Liver (tissue), 9 donors: ENCODE results near the gene ABTB2. TPM values are rescaled to one million over a fixed set of nuclear protein-coding genes. Genes with fewer than 3 reads are reported as not detected.
A peak's percentile ranks its signal among the peaks of the same experiment; 100 is the strongest.

Experiments used
- DNase-seq: peaks from one replicate; pipeline ENCODE4 v3.0.0-alpha.2; 2017; ENCODE audit warnings: low spot score
- H3K27ac ChIP-seq, 2 donors: one replicate each; pipeline ENCODE4 v1.7.0; 2013; ENCODE audit warnings: inconsistent platforms in 2 of 2, low read length in 2 of 2, control low read depth in 1 of 2, low read depth in 1 of 2, mild to moderate bottlenecking in 1 of 2
- H3K27me3 ChIP-seq, 4 donors: one replicate each; pipeline versions ENCODE4 v1.6.1 to v1.7.0; 2013; ENCODE audit warnings: low read length in 3 of 4, inconsistent platforms in 1 of 4, mild to moderate bottlenecking in 1 of 4, moderate library complexity in 1 of 4; ENCODE audit not compliant: control insufficient read depth in 4 of 4, insufficient read depth in 4 of 4
- H3K36me3 ChIP-seq, 4 donors: one replicate each; pipeline versions ENCODE4 v1.6.1 to v1.7.0; 2013; ENCODE audit warnings: low read length in 3 of 4, mild to moderate bottlenecking in 3 of 4, low read depth in 1 of 4, moderate library complexity in 1 of 4; ENCODE audit not compliant: control insufficient read depth in 4 of 4, insufficient read depth in 3 of 4
- H3K4me1 ChIP-seq, 4 donors: one replicate each; pipeline versions ENCODE4 v1.6.1 to v1.7.0; 2013; ENCODE audit warnings: low read length in 3 of 4, mild to moderate bottlenecking in 3 of 4, moderate library complexity in 1 of 4; ENCODE audit not compliant: control insufficient read depth in 4 of 4, insufficient read depth in 4 of 4
- H3K4me3 ChIP-seq, 3 donors: one replicate each; pipeline versions ENCODE4 v1.6.1 to v1.7.0; 2013; ENCODE audit warnings: low read length in 3 of 3, control low read depth in 1 of 3, low read depth in 1 of 3, mild to moderate bottlenecking in 1 of 3
- H3K9ac ChIP-seq, 2 donors: one replicate each; pipeline ENCODE4 v1.7.0; 2013; ENCODE audit warnings: low read length in 2 of 2, mild to moderate bottlenecking in 2 of 2, moderate library complexity in 2 of 2, control low read depth in 1 of 2, low read depth in 1 of 2
- H3K9me3 ChIP-seq, 4 donors: one replicate each; pipeline versions ENCODE4 v1.6.1 to v1.7.0; 2013; ENCODE audit warnings: low read length in 3 of 4; ENCODE audit not compliant: control insufficient read depth in 4 of 4
- ATF3 ChIP-seq: IDR thresholded peaks from 2 replicates; pipeline ENCODE4 v1.6.1; 2016; ENCODE audit warnings: antibody characterized with exemption
- CTCF ChIP-seq: fragments of 150-350 bp; IDR thresholded peaks from 2 replicates; pipeline ENCODE4 v1.5.1; 2017; ENCODE audit warnings: improper control_type of control experiment, low read depth, low read length; ENCODE audit not compliant: missing input control
- EGR1 ChIP-seq, 2 donors: IDR thresholded peaks; 2 replicates each; pipeline ENCODE4 v1.6.1; 2016 to 2018; ENCODE audit warnings: antibody characterized with exemption in 2 of 2, low read depth in 2 of 2
- FOXA1 ChIP-seq: IDR thresholded peaks from 2 replicates; pipeline ENCODE4 v1.6.1; 2016; ENCODE audit warnings: antibody characterized with exemption
- FOXA2 ChIP-seq: IDR thresholded peaks from 2 replicates; pipeline ENCODE4 v1.6.1; 2016; ENCODE audit warnings: antibody characterized with exemption
- GABPA ChIP-seq, 2 donors: IDR thresholded peaks in 1 of 2; conservative IDR thresholded peaks in 1 of 2; 2 replicates each; pipeline ENCODE4 v1.6.1; 2016; ENCODE audit warnings: antibody characterized with exemption in 2 of 2, mild to moderate bottlenecking in 1 of 2, moderate library complexity in 1 of 2
- HNF4A ChIP-seq, 2 donors: conservative IDR thresholded peaks; 2 replicates each; pipeline ENCODE4 v1.6.1; 2016; ENCODE audit warnings: antibody characterized with exemption in 2 of 2, mild to moderate bottlenecking in 2 of 2
- HNF4G ChIP-seq: IDR thresholded peaks from 2 replicates; pipeline ENCODE4 v1.6.1; 2016; ENCODE audit warnings: antibody characterized with exemption
- JUND ChIP-seq, 2 donors: IDR thresholded peaks; 2 replicates each; pipeline ENCODE4 v1.6.1; 2016; ENCODE audit warnings: antibody characterized with exemption in 2 of 2
- MAX ChIP-seq: IDR thresholded peaks from 2 replicates; pipeline ENCODE4 v1.6.1; 2016; ENCODE audit warnings: antibody characterized with exemption
- NR2F2 ChIP-seq: IDR thresholded peaks from 2 replicates; pipeline ENCODE4 v1.6.1; 2016; ENCODE audit warnings: antibody characterized with exemption
- RAD21 ChIP-seq, 2 donors: IDR thresholded peaks; 2 replicates each; pipeline ENCODE4 v1.6.1; 2016; ENCODE audit warnings: antibody characterized with exemption in 2 of 2, mild to moderate bottlenecking in 2 of 2
- REST ChIP-seq: IDR thresholded peaks from 2 replicates; pipeline ENCODE4 v1.6.1; 2016; ENCODE audit warnings: antibody characterized with exemption, mild to moderate bottlenecking
- RXRA ChIP-seq, 2 donors: IDR thresholded peaks; 2 replicates each; pipeline ENCODE4 v1.6.1; 2017 to 2018; ENCODE audit warnings: antibody characterized with exemption in 2 of 2, mild to moderate bottlenecking in 1 of 2
- SP1 ChIP-seq: IDR thresholded peaks from 2 replicates; pipeline ENCODE4 v1.6.1; 2018; ENCODE audit warnings: antibody characterized with exemption, mild to moderate bottlenecking
- YY1 ChIP-seq: IDR thresholded peaks from 2 replicates; pipeline ENCODE4 v1.6.1; 2016; ENCODE audit warnings: antibody characterized with exemption, mild to moderate bottlenecking
- whole genome bisulfite sequencing: extraction: QIAGEN DNeasy Blood & Tissue Kit; methylation state at CpG from one replicate; pipeline ENCODE4 v1.1.7; 2013; 5-methylcytosine and 5-hydroxymethylcytosine counted together
- polyA plus RNA-seq, 2 donors: library from polyadenylated mRNA; stranded (reverse) in 1 of 2; unstranded in 1 of 2; fragments of 200-250 nt in 1 of 2; fragments of >200 nt in 1 of 2; fragmentation: Nextera tagmentation in 1 of 2; extraction: Ambion mirVana in 1 of 2; gene quantifications; one replicate each; pipeline versions ENCODE4 v1.2.1 to v1.2.3, GENCODE V29; 2013 to 2015
- total RNA-seq, 2 donors: library from RNA; depleted of rRNA; stranded (reverse); fragments of >200 nt; gene quantifications; one replicate each; pipeline ENCODE4 v1.2.3, GENCODE V29; 2014
- TF ChIP-seq, protein P1 (sequence below): IDR thresholded peaks from 2 replicates; pipeline ENCODE4 v1.6.1; 2016; ENCODE audit warnings: antibody characterized with exemption
- donor health status: healthy.
- donor health status: healthy.
- donor health status: healthy.
- donor health status: healthy.
- donor health status: healthy.

Gene ABTB2
- total and polyA plus RNA-seq, 4 donors: 2.4 to 8.9 (median 6.1) TPM

- H3K4me1 ChIP-seq: peaks cover 7 to 53% (median 34%) of the 10 kb centered on the region in 4 donors
- H3K36me3 ChIP-seq: no peaks in the 10 kb centered on the region
- peak overlapping the region in 1 of 2 donors; percentile 7 for H3K27ac ChIP-seq
- WGBS: 89% methylated on average over 4 of the region's 4 CpGs
- no peak for DNase-seq
- TF ChIP-seq NR2F2: no peak
- no peak for TF ChIP-seq EGR1 (IDR thresholded peaks at IDR 0.05; ENCODE audit: low read depth in 2 of 2)
- TF ChIP-seq, protein P1, sequence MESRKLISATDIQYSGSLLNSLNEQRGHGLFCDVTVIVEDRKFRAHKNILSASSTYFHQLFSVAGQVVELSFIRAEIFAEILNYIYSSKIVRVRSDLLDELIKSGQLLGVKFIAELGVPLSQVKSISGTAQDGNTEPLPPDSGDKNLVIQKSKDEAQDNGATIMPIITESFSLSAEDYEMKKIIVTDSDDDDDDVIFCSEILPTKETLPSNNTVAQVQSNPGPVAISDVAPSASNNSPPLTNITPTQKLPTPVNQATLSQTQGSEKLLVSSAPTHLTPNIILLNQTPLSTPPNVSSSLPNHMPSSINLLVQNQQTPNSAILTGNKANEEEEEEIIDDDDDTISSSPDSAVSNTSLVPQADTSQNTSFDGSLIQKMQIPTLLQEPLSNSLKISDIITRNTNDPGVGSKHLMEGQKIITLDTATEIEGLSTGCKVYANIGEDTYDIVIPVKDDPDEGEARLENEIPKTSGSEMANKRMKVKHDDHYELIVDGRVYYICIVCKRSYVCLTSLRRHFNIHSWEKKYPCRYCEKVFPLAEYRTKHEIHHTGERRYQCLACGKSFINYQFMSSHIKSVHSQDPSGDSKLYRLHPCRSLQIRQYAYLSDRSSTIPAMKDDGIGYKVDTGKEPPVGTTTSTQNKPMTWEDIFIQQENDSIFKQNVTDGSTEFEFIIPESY: no peak
- no peak for TF ChIP-seq HNF4G
- no peak for TF ChIP-seq SP1
- no peak for TF ChIP-seq JUND (IDR thresholded peaks at IDR 0.05)
- TF ChIP-seq FOXA1: no peak
- TF ChIP-seq HNF4A (conservative IDR thresholded peaks at IDR 0.05): no peak
- TF ChIP-seq MAX: no peak
- no peak for TF ChIP-seq RXRA (IDR thresholded peaks at IDR 0.05)
- no peak for TF ChIP-seq CTCF
- no peak for TF ChIP-seq YY1
- no peak for TF ChIP-seq ATF3
- TF ChIP-seq FOXA2: no peak
- no peaks in the 10 kb centered on the region for H3K9me3 ChIP-seq
- H3K9ac ChIP-seq: no peak overlapping the region
- no peak overlapping the region for H3K4me3 ChIP-seq
- no peaks in the 10 kb centered on the region for H3K27me3 ChIP-seq
Observed at GRCh38 chr11:34311126-34311525, 46.7 kb downstream of the ABTB2 start.

DNA sequence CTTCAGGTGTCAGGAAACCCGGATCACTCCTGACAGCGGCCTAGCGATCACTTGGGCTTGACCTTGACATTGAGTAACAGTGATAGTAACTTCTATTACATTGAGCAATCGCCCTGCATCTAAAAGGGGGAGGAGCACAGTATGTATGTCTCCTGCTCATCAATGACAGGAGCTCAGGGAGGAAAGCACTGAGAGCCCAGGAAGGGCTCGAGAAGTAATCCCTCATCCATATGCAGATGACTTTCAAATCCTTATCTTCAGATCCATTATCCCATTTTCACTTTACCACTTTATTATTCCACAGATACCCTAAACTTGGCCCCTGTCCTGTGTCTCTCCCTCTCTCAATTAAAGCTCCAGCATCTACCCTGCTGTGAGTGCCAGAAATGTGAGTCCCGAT is 47.8 kb downstream of the ABTB2 start:
- DNase-seq: no peak
- 36% methylated on average over 6 of the region's 6 CpGs for WGBS
- peak; percentile 66 to 72 for TF ChIP-seq RXRA (IDR thresholded peaks at IDR 0.05)
- peak; percentile 17 for TF ChIP-seq SP1
- TF ChIP-seq CTCF: no peak
- TF ChIP-seq JUND (IDR thresholded peaks at IDR 0.05): peak in 1 of 2 donors; percentile 44
- TF ChIP-seq, protein P1: no peak
- peak in 1 of 2 donors; percentile 53 for TF ChIP-seq HNF4A (conservative IDR thresholded peaks at IDR 0.05)
- TF ChIP-seq REST: no peak
- TF ChIP-seq GABPA (IDR thresholded peaks at IDR 0.05 in 1 of 2, conservative IDR thresholded peaks at IDR 0.05 in 1 of 2): no peak
- TF ChIP-seq RAD21 (IDR thresholded peaks at IDR 0.05): peak in 1 of 2 donors; percentile 23
- TF ChIP-seq MAX: no peak
- no peak for TF ChIP-seq YY1
- Histone ChIP-seq H3K4me1 (peaks cover 5 to 47% (median 27%) of the 10 kb centered on the region in 4 donors), H3K36me3 (no peaks in the 10 kb centered on the region), H3K9me3 (no peaks in the 10 kb centered on the region), H3K27ac (peak overlapping the region; percentile 79 to 85), H3K9ac (peak overlapping the region in 1 of 2 donors; percentile 68), H3K27me3 (no peaks in the 10 kb centered on the region), H3K4me3 (no peak overlapping the region)
